Measurements from ENCODE around the gene SMCR8. TPM values are rescaled to one million over a fixed set of nuclear protein-coding genes. Genes with fewer than 3 reads are reported as not detected.

SMCR8 gene
- total RNA-seq, 2 donors from 2014 or later, result 7.9 to 9.1 TPM

GRCh38 chr17:18270046-18270931 lies 44.8 kb upstream of the SMCR8 start:
- 80 to 85% methylated on average over 6 to 14 of the region's 14 CpGs for WGBS, 2 donors
- Histone ChIP-seq H3K4me3 (no peak overlapping the region), H3K27ac (no peak overlapping the region), H3K4me1 (no peaks in the 10 kb centered on the region), H3K27me3 (no peaks in the 10 kb centered on the region), H3K9me3 (no peaks in the 10 kb centered on the region), H3K36me3 (replicated peaks in 1 of 2; ENCODE audit: insufficient read depth in 1 of 2, low read depth in 2 of 2) (peaks cover 0 to 4% of the 10 kb centered on the region in 2 donors)
- DNase-seq (no peak), ATAC-seq (no peak)
- intact Hi-C loops (cut with DNase I), result no loop called here
- TF ChIP-seq, protein P1, sequence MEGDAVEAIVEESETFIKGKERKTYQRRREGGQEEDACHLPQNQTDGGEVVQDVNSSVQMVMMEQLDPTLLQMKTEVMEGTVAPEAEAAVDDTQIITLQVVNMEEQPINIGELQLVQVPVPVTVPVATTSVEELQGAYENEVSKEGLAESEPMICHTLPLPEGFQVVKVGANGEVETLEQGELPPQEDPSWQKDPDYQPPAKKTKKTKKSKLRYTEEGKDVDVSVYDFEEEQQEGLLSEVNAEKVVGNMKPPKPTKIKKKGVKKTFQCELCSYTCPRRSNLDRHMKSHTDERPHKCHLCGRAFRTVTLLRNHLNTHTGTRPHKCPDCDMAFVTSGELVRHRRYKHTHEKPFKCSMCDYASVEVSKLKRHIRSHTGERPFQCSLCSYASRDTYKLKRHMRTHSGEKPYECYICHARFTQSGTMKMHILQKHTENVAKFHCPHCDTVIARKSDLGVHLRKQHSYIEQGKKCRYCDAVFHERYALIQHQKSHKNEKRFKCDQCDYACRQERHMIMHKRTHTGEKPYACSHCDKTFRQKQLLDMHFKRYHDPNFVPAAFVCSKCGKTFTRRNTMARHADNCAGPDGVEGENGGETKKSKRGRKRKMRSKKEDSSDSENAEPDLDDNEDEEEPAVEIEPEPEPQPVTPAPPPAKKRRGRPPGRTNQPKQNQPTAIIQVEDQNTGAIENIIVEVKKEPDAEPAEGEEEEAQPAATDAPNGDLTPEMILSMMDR (IDR thresholded peaks at IDR 0.05), result no peak
- TF ChIP-seq POLR2A (IDR thresholded peaks at IDR 0.05), result no peak

DNA sequence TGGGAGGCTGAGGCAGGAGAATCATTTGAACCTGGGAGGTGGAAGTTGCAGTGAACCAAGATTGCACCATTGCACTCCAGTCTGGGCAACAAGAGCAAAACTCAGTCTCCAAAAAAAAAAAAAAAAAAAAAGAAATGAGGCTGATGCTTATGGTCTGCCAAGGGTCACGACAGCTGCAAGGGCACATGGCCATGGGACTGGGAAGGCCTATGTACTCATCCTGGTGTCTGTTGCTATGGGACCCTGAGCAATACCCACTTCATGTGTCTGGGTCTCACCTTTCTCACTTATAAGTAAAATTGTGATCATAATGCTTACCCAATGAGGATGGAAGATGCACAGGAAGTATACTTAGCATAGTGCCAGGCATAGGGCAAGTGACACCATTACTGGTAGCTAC lies 38.0 kb upstream of the SMCR8 start:
- H3K36me3 ChIP-seq (replicated peaks in 1 of 2; ENCODE audit: insufficient read depth in 1 of 2, low read depth in 2 of 2), result peaks cover 13 to 34% of the 10 kb centered on the region in 2 donors
- no peaks in the 10 kb centered on the region for H3K9me3 ChIP-seq
- intact Hi-C loops (cut with DNase I), result no loop called here
- DNase-seq, result no peak
- no peak overlapping the region for H3K27ac ChIP-seq
- TF ChIP-seq, protein P1 (IDR thresholded peaks at IDR 0.05), result no peak
- no peak for TF ChIP-seq POLR2A (IDR thresholded peaks at IDR 0.05)
- ATAC-seq, result no peak
- 82 to 90% methylated on average over 1 of the region's 1 CpG for WGBS, 2 donors
- no peaks in the 10 kb centered on the region for H3K27me3 ChIP-seq
- no peak overlapping the region for H3K4me3 ChIP-seq
- H3K4me1 ChIP-seq, result no peaks in the 10 kb centered on the region

DNA sequence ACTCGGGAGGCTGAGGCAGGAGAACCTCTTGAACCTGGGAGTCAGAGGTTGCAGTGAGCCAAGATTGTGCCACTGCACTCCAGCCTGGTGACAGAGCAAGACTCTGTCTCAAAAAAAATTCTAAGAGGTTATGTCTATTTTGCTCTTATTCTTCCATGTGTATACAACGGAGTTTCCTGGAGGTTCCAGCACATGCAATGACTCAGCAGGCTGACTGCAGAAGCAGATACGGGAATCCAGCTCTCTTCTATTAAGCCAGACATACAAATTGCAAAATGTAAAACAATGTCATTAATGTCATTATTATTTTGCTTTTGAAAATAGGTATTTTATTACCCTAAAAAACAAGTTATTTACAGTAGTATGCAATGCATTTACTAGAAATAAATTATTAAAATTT lies 36.2 kb upstream of the SMCR8 start:
- no peak overlapping the region for H3K27ac ChIP-seq
- WGBS, 2 donors, result 85 to 94% methylated on average over 3 of the region's 3 CpGs
- no peak for TF ChIP-seq POLR2A (IDR thresholded peaks at IDR 0.05)
- TF ChIP-seq, protein P1 (IDR thresholded peaks at IDR 0.05), result no peak
- no peak overlapping the region for H3K4me3 ChIP-seq
- ATAC-seq, result no peak
- no peaks in the 10 kb centered on the region for H3K4me1 ChIP-seq
- intact Hi-C loops (cut with DNase I), result no loop called here
- no peak for DNase-seq
- H3K27me3 ChIP-seq, result no peaks in the 10 kb centered on the region
- peaks cover 13 to 41% of the 10 kb centered on the region in 2 donors for H3K36me3 ChIP-seq (replicated peaks in 1 of 2; ENCODE audit: insufficient read depth in 1 of 2, low read depth in 2 of 2)
- H3K9me3 ChIP-seq, result no peaks in the 10 kb centered on the region

GRCh38 chr17:18280249-18280648 lies 34.8 kb upstream of the SMCR8 start:
- WGBS, 2 donors, result 79 to 97% methylated on average over 4 of the region's 4 CpGs
- H3K4me3 ChIP-seq, result no peak overlapping the region
- ATAC-seq (no peak), DNase-seq (no peak)
- TF ChIP-seq, protein P1 (IDR thresholded peaks at IDR 0.05), result no peak
- no peak for TF ChIP-seq POLR2A (IDR thresholded peaks at IDR 0.05)
- H3K27me3 ChIP-seq, result no peaks in the 10 kb centered on the region
- intact Hi-C loops (cut with DNase I), result no loop called here
- no peaks in the 10 kb centered on the region for H3K9me3 ChIP-seq
- H3K27ac ChIP-seq, result no peak overlapping the region
- peaks cover 13 to 44% of the 10 kb centered on the region in 2 donors for H3K36me3 ChIP-seq (replicated peaks in 1 of 2; ENCODE audit: insufficient read depth in 1 of 2, low read depth in 2 of 2)
- H3K4me1 ChIP-seq, result no peaks in the 10 kb centered on the region

Measured in body of pancreas (tissue), 4 donors.